ENCODE measurements around the gene USP15.

- TF ChIP-seq, protein P1, sequence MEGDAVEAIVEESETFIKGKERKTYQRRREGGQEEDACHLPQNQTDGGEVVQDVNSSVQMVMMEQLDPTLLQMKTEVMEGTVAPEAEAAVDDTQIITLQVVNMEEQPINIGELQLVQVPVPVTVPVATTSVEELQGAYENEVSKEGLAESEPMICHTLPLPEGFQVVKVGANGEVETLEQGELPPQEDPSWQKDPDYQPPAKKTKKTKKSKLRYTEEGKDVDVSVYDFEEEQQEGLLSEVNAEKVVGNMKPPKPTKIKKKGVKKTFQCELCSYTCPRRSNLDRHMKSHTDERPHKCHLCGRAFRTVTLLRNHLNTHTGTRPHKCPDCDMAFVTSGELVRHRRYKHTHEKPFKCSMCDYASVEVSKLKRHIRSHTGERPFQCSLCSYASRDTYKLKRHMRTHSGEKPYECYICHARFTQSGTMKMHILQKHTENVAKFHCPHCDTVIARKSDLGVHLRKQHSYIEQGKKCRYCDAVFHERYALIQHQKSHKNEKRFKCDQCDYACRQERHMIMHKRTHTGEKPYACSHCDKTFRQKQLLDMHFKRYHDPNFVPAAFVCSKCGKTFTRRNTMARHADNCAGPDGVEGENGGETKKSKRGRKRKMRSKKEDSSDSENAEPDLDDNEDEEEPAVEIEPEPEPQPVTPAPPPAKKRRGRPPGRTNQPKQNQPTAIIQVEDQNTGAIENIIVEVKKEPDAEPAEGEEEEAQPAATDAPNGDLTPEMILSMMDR (IDR thresholded peaks at IDR 0.05; ENCODE audit: insufficient read depth, low read length), result no peak
- TF ChIP-seq POLR2AphosphoS5 (IDR thresholded peaks at IDR 0.05; ENCODE audit: low read depth), result no peak
- TF ChIP-seq, protein P2, sequence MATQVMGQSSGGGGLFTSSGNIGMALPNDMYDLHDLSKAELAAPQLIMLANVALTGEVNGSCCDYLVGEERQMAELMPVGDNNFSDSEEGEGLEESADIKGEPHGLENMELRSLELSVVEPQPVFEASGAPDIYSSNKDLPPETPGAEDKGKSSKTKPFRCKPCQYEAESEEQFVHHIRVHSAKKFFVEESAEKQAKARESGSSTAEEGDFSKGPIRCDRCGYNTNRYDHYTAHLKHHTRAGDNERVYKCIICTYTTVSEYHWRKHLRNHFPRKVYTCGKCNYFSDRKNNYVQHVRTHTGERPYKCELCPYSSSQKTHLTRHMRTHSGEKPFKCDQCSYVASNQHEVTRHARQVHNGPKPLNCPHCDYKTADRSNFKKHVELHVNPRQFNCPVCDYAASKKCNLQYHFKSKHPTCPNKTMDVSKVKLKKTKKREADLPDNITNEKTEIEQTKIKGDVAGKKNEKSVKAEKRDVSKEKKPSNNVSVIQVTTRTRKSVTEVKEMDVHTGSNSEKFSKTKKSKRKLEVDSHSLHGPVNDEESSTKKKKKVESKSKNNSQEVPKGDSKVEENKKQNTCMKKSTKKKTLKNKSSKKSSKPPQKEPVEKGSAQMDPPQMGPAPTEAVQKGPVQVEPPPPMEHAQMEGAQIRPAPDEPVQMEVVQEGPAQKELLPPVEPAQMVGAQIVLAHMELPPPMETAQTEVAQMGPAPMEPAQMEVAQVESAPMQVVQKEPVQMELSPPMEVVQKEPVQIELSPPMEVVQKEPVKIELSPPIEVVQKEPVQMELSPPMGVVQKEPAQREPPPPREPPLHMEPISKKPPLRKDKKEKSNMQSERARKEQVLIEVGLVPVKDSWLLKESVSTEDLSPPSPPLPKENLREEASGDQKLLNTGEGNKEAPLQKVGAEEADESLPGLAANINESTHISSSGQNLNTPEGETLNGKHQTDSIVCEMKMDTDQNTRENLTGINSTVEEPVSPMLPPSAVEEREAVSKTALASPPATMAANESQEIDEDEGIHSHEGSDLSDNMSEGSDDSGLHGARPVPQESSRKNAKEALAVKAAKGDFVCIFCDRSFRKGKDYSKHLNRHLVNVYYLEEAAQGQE (IDR thresholded peaks at IDR 0.05; ENCODE audit: insufficient replicate concordance, low read depth), result no peak
- TF ChIP-seq SPI1 (IDR thresholded peaks at IDR 0.05; ENCODE audit: borderline replicate concordance, low read depth), result no peak
Measured at GRCh38 chr12:62361048-62361447, 100.8 kb downstream of the USP15 start.

Data from HL-60 (cell line).